Measurements from ENCODE around the gene PRSS48. TPM values are rescaled to one million over a fixed set of nuclear protein-coding genes. Genes with fewer than 3 reads are reported as not detected.

Gene PRSS48
- total and polyA plus RNA-seq, 2 of the 4 experiments (the other 2 are of a cell fraction) = not detected

- TF ChIP-seq RCOR1 (IDR thresholded peaks at IDR 0.05; ENCODE audit: insufficient replicate concordance, low read length) (no peak), RAD21 (IDR thresholded peaks at IDR 0.05; ENCODE audit: low read length) (no peak), MAZ (IDR thresholded peaks at IDR 0.05; ENCODE audit: borderline replicate concordance, low read depth, low read length) (no peak), FOS (IDR thresholded peaks at IDR 0.05; ENCODE audit: low read depth, low read length) (no peak), NFE2L2 (IDR thresholded peaks at IDR 0.05; ENCODE audit: low read depth, low read length) (no peak)
Measured at GRCh38 chr4:151227731-151228130, 49.2 kb upstream of the PRSS48 start (continued).

GRCh38 chr4:151228189-151229119, 48.5 kb upstream of the PRSS48 start:
- no peak for ATAC-seq (ENCODE audit: low read depth)

More at GRCh38 chr4:151228189-151229119, 48.5 kb upstream of the PRSS48 start:
- H3K4ac ChIP-seq (ENCODE audit: low read depth, low read length) = no peak overlapping the region
- no peak overlapping the region for H4K91ac ChIP-seq (ENCODE audit: insufficient read depth, low read depth, low read length)
- H3K4me1 ChIP-seq (ENCODE audit: control insufficient read depth, insufficient read depth, low read length) = peaks cover 4% of the 10 kb centered on the region
- BruUV-seq (replicated peaks) = no TSS peak
- H2BK15ac ChIP-seq (ENCODE audit: low read depth, low read length) = no peak overlapping the region
- no peak overlapping the region for H3K56ac ChIP-seq (ENCODE audit: extremely low read depth, insufficient read depth, low read length)
- peak overlapping the region; percentile 59 for H2BK5ac ChIP-seq (ENCODE audit: low read depth, low read length, poor library complexity, severe bottlenecking)
- H3K4me2 ChIP-seq (ENCODE audit: low read depth, low read length) = peak overlapping the region; percentile 27; the same call in 1 of the 2 replicates
- no peak overlapping the region for H2BK120ac ChIP-seq (ENCODE audit: low read depth, low read length)
- no peak overlapping the region for H4K5ac ChIP-seq (ENCODE audit: low read depth, low read length)
- intact Hi-C loops (cut with micrococcal nuclease) (no loop called here), in situ Hi-C loops (cut with MboI; ENCODE audit: low sequenced_read_pairs) (no loop called here), dilution Hi-C loops (cut with HindIII; ENCODE audit: low sequenced_read_pairs, unreplicated experiment) (no loop called here)
- no peak overlapping the region for H3K23ac ChIP-seq (ENCODE audit: low read depth, low read length)
- no peaks in the 10 kb centered on the region for H3K9me1 ChIP-seq (ENCODE audit: insufficient read depth, low read length)
- no peak overlapping the region for H2AK9ac ChIP-seq (replicated peaks; ENCODE audit: low read depth, low read length, poor library complexity)
- CTCF ChIA-PET = interaction anchor here (0.6 to 0.7 kb wide), 2 partner anchors 66 to 1075 kb away, joined by 3 read pairs; no protein-coding TSS in a partner anchor
- H2BK20ac ChIP-seq (ENCODE audit: low read depth, low read length) = no peak overlapping the region
- H3K27ac ChIP-seq (ENCODE audit: insufficient read depth, low read length) = no peak overlapping the region; the same call in 1 of the 2 replicates
- no peak overlapping the region for H2AK5ac ChIP-seq (ENCODE audit: low read depth, low read length)
- no peaks in the 10 kb centered on the region for H3K9me3 ChIP-seq (ENCODE audit: control insufficient read depth, insufficient read depth, low read length)
- no peaks in the 10 kb centered on the region for H3K36me3 ChIP-seq (ENCODE audit: control insufficient read depth, insufficient read depth, low read length)
- TF ChIP-seq USF2 (IDR thresholded peaks at IDR 0.05; ENCODE audit: low read depth, low read length) (no peak), CEBPB (IDR thresholded peaks at IDR 0.05; ENCODE audit: low read depth, low read length) (peak; percentile 24; the same call in 1 of the 2 replicates)
- no peak overlapping the region for H3K14ac ChIP-seq (replicated peaks; ENCODE audit: low read depth, low read length)
- no peak overlapping the region for H3K18ac ChIP-seq (ENCODE audit: low read depth, low read length)
- H3K27me3 ChIP-seq (ENCODE audit: control insufficient read depth, insufficient read depth, low read length) = no peaks in the 10 kb centered on the region
- no peaks in the 10 kb centered on the region for H4K20me1 ChIP-seq (ENCODE audit: insufficient read depth, low read length)
- WGBS, 2 experiments (ENCODE audit: extremely low coverage in 2 of 2, insufficient read length in 1 of 2) = no CpG with 5 or more reads among the region's 6 CpGs
- POLR2A ChIA-PET (ENCODE audit: unreplicated experiment) = no interaction called here
- no peak overlapping the region for H2AFZ ChIP-seq (replicated peaks; ENCODE audit: low read length, poor library complexity)
- no peaks in the 10 kb centered on the region for H3K79me1 ChIP-seq (ENCODE audit: low read depth in 1 of 2, low read length in 2 of 2)
- DNase-seq = peak; percentile 28
- no peak overlapping the region for H3K9ac ChIP-seq (ENCODE audit: low read depth, low read length)
- no peak overlapping the region; a peak in 1 of 4 replicates for H4K8ac ChIP-seq (ENCODE audit: low read depth in 2 of 2, low read length in 2 of 2)
- no peak overlapping the region for H3K4me3 ChIP-seq (ENCODE audit: insufficient read depth, low read depth, low read length)

Measured in IMR-90 (cell line).